GM04504 (cell line): Measurements from ENCODE around the gene DARS2.

Experiments
- DNase-seq: peaks from one replicate; pipeline ENCODE4 v3.0.0-alpha.2; 2012; ENCODE audit warnings: low read depth

The DARS2 gene

DNA sequence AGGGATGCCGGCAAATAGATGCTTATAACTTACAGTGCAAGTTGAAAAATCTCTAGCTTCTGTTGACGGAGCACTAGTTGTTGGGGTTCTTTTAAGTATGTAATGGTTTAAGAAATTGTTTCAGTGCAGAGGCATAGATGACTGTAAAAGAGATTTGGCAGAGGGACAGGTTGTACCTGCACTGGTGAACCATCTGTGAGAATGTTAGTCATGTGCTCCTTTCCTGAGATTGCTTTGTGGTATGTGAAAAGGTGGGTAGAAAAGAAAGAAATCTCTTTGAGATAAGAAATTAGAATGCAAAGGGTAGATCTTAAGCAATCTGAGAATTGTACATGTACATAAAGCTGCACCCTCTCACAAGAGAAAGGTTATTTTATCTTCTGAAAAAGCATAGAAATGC is 63.2 kb downstream of the DARS2 start:
- no peak for DNase-seq

- DNase-seq = no peak
Measured at GRCh38 chr1:173888749-173889148, 64.3 kb downstream of the DARS2 start.

GRCh38 chr1:173889885-173890284 is 65.4 kb downstream of the DARS2 start:
- no peak for DNase-seq

- DNase-seq = no peak
Measured at GRCh38 chr1:173893611-173894010, 69.1 kb downstream of the DARS2 start.

DNA sequence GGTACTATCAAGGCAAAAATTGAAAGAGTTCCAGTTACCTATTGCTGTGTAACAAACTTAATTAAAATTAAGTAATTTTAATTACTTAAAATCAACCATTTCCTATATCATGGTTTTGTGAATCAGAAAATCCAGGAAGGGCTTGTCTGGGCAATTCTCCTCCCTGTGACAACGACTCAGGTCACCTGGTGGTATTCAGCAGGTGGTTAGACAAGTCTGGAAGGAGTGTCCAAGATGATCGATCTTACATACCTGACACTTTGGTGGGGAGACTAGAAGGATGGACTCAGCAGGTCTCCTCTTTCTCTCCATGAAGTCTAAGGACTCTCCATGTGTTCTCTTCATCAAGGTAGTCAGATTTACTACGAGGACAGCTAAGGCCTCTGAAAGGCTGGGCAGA is 69.7 kb downstream of the DARS2 start:
- no peak for DNase-seq

- no peak for DNase-seq
Measured at GRCh38 chr1:173900427-173900826, 76.0 kb downstream of the DARS2 start.

DNA sequence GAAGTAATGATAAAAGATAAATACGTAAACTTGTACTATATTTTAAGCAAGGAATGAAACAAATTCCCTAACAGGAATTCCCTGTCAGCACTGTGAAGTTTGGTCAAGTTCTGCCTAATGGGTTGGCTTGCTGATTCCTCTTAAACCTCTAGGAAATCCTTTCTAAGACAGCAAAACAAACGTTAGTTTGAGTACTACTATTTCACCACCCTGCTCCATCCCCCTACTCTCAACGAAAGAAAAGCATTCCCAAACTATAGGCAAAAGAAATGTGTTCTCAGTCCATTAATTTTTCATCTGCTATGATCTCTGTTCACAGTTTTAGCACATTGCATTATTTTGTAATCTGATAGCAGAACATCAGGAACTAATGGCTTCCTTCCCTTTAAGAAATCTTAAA is 76.5 kb downstream of the DARS2 start:
- DNase-seq = no peak

- no peak for DNase-seq
Measured at GRCh38 chr1:173903827-173904531, 79.5 kb downstream of the DARS2 start.
